ENCODE measurements around the gene LATS2.

LATS2 gene

DNA sequence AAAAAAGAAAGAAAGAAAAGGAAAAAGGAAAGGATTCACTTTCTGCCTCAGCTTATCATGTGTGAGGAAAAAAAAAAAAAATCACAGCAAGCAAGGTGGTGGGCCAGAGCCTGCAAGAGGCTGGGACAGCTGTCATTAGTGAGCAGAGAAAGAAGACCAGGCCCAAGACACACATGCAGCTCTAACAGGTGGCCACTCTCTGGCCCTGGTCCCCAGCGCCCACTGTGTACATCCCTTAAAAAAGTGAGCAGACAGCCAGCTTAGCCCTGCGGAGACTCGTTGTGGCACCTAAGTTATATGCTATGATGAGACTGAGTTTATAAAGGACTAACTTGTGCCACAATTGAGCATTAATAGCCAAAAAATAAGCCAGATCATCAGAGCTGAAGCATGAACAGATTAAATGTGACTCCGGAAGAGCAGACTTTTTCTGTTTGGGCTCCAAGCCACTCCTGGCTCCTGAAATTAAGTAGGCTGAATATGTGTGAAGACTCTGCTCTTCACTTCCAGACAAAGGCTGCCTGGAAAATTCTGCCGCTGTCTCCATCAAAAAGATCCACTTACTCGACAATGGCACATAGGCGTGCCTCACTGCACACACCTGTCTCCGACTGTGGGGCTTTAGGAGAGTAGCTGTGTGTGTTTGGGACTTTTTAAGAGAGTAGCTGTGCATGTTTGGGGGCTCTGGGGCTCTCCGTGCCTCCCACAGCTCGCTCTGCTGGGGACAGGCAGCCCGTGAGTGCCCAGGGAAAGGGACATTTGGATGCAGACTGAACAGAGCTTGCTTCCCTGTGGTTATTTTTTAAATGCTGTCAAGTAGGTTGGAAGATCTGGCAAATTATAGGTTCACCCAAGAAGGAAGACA, 55.0 kb downstream of the LATS2 start:
- TF ChIP-seq, protein P1, sequence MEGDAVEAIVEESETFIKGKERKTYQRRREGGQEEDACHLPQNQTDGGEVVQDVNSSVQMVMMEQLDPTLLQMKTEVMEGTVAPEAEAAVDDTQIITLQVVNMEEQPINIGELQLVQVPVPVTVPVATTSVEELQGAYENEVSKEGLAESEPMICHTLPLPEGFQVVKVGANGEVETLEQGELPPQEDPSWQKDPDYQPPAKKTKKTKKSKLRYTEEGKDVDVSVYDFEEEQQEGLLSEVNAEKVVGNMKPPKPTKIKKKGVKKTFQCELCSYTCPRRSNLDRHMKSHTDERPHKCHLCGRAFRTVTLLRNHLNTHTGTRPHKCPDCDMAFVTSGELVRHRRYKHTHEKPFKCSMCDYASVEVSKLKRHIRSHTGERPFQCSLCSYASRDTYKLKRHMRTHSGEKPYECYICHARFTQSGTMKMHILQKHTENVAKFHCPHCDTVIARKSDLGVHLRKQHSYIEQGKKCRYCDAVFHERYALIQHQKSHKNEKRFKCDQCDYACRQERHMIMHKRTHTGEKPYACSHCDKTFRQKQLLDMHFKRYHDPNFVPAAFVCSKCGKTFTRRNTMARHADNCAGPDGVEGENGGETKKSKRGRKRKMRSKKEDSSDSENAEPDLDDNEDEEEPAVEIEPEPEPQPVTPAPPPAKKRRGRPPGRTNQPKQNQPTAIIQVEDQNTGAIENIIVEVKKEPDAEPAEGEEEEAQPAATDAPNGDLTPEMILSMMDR (IDR thresholded peaks at IDR 0.05; ENCODE audit: borderline replicate concordance, insufficient read depth, low read depth, low read length): no peak
- H3K4me3 ChIP-seq (ENCODE audit: low read depth, low read length): no peak overlapping the region

DNA sequence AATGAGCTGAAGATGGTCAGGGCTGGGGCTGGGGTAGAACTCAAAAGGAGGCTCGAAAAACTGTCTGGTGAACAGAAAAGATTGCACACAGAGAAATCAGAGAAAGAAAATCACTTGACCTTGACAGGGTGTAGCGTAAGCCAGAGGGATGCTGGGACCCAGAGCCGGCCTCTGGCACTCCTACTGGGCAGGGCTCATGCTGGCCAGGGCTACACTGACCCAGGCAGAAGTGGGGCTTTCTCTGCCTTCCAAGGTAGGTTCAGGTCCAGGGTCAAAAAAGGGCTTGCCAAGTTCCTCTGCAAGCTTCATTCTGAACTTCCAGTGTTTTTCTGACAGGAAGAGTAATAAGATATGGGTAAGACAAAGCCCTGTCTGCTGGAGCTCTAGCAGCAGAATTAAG, 56.2 kb downstream of the LATS2 start:
- H3K4me3 ChIP-seq (ENCODE audit: low read depth, low read length): no peak overlapping the region
- TF ChIP-seq, protein P1 (IDR thresholded peaks at IDR 0.05; ENCODE audit: borderline replicate concordance, insufficient read depth, low read depth, low read length): no peak

DNA sequence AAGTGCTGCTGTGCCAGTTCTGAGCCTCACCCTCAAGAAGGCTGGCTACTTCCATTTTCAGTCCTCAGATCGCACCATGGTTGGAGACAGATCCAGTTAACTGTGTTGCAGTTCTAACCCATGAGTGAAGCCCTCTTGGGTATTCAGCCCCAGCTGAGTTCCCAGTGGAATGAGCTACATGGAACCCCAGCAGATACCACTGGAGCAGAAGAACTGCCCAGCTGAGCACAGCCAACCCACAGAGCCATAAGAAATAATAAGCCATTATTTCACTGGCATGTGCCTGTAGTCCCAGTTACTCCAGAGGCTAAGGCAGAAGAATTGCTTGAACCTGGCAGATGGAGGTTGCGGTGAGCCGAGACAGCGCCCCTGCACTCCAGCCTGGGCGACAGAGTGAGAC, 59.9 kb downstream of the LATS2 start:
- no peak overlapping the region for H3K4me3 ChIP-seq (ENCODE audit: low read depth, low read length)
- TF ChIP-seq, protein P1 (IDR thresholded peaks at IDR 0.05; ENCODE audit: borderline replicate concordance, insufficient read depth, low read depth, low read length): no peak

DNA sequence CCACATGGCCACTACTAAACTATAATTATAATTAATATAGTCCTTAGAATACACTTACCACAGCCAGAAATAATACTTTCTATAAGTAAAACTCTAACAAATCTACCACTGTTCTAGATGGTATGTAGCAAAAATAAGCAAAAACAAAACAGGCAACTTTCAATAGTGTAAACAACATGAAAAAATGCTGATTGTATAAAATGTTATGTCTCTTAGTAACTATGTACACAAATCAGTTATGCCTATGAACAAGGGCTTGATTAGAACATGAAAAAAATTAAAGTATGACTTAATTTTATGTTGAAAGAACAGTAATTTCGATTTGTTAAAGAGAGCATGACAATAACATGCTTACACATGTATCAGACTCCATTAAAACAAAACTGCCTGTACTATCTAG, 60.7 kb downstream of the LATS2 start:
- H3K4me3 ChIP-seq (ENCODE audit: low read depth, low read length): no peak overlapping the region
- TF ChIP-seq, protein P1 (IDR thresholded peaks at IDR 0.05; ENCODE audit: borderline replicate concordance, insufficient read depth, low read depth, low read length): no peak

DNA sequence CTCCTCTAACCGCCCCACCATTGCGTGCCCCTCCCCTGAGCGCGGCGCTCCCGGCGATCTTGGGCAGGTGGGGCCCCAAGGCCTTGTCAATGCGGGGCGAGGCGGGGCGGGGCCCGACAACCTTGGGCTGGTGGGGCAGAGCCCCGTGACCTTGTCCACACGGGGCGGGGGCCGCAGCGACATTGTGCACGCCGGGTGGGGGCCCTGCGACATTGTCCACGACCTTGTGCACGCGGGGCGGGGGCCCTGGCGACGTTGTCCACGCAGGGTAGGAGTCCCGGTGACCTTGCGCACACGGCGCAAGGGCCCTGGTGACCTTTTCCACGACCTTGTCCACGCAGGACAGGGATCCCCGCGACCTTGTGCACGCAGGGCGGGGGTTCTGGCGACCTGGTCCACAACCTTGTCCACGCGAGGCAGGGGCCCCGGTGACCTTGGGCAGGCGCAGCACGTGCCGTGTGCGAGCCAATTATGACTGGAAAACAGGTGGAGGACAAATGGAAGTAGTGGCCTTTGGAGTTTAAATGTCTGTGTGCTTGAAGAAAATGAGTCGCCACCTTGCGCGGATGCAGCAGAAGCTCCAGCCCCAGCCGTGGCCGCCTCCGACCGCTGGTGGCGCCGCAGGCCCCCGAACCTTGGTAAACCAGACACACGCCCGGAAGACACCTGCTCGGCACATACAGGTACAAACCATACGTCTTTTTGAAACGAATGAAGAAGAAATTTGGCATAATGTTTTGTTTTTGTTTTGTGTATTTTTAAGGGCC, 62.6 kb downstream of the LATS2 start:
- TF ChIP-seq, protein P1 (IDR thresholded peaks at IDR 0.05; ENCODE audit: borderline replicate concordance, insufficient read depth, low read depth, low read length): no peak
- no peak overlapping the region for H3K4me3 ChIP-seq (ENCODE audit: low read depth, low read length)

DNA sequence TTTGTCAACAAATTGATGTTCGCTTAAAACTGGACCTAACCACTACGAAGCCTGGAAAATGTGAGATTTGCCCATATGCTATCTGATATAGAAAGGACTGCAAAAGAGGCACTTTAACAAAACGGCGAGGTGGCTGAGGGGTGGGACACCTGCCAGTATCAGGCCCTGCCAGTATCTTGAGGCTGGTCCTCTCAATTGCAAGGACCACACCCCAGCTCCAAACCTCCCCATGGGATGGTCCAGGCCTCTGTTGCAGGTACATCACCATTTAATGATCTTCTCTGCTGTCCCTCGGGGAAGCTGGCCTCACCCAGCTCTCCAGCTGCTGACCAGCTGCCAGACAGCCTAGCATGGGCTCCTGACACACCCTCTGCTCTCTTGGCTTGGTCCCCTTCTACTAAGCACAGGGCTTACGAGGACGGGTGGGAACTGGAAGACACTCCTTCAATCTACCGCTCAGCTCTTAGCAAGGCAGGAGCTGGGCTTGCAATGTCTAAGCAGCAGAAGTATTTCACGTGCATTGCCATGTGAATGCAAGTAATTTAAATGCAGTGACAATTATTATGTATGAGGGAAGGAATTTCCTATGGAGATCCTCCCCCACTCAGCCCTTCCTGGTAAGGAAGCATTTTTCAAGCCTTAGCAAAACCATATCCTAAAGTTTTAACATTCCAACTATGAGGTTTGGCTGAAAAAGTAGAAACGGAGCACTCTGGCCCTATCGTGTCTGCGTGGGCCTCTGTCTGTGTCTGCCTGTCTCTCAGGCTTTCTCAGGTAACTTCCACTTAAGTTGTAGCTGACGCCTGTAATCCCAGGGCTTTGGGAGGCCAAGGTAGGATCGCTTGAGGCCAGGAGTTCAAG, 63.9 kb downstream of the LATS2 start:
- no peak overlapping the region for H3K4me3 ChIP-seq (ENCODE audit: low read depth, low read length)
- TF ChIP-seq, protein P1 (IDR thresholded peaks at IDR 0.05; ENCODE audit: borderline replicate concordance, insufficient read depth, low read depth, low read length): no peak
